Small intestine (tissue), 7 donors: ENCODE measurements around the gene MPHOSPH6. TPM values are rescaled to one million over a fixed set of nuclear protein-coding genes. Genes with fewer than 3 reads are reported as not detected.
"Not testable (repeated sequence)": the region's sequence is repeated elsewhere in the genome, so short reads cannot be mapped to it uniquely, and the experiment has no call there.

Source experiments
- DNase-seq, 2 donors: peaks; one replicate each; pipeline versions ENCODE4 v3.0.0 to v3.0.0-alpha.2; 2013
- FAIRE-seq: peaks from 2 replicates; lab custom pipeline; 2012; peaks lifted over from hg19 to GRCh38; lab: Jason Lieb, UNC
- H3K27ac ChIP-seq, 3 donors: one replicate each; pipeline ENCODE4 v1.5.1; 2013; ENCODE audit warnings: low read length in 2 of 3, mild to moderate bottlenecking in 2 of 3, control low read depth in 1 of 3, inconsistent platforms in 1 of 3, low read depth in 1 of 3, moderate library complexity in 1 of 3
- H3K27me3 ChIP-seq, 3 donors: one replicate each; pipeline ENCODE4 v1.6.1; 2013; ENCODE audit warnings: low read length in 3 of 3, inconsistent platforms in 1 of 3; ENCODE audit not compliant: control insufficient read depth in 3 of 3, insufficient read depth in 3 of 3
- H3K36me3 ChIP-seq, 3 donors: one replicate each; pipeline ENCODE4 v1.6.1; 2013; ENCODE audit warnings: low read length in 3 of 3, inconsistent platforms in 1 of 3, low read depth in 1 of 3, mild to moderate bottlenecking in 1 of 3, moderate library complexity in 1 of 3; ENCODE audit not compliant: control insufficient read depth in 3 of 3, insufficient read depth in 2 of 3
- H3K4me1 ChIP-seq, 3 donors: one replicate each; pipeline ENCODE4 v1.6.1; 2013; ENCODE audit warnings: low read length in 2 of 3, inconsistent platforms in 1 of 3, low read depth in 1 of 3, mild to moderate bottlenecking in 1 of 3, moderate library complexity in 1 of 3; ENCODE audit not compliant: control insufficient read depth in 3 of 3, insufficient read depth in 2 of 3
- H3K4me3 ChIP-seq, 3 donors: one replicate each; pipeline ENCODE4 v1.5.1; 2013; ENCODE audit warnings: low read length in 3 of 3, control low read depth in 1 of 3, inconsistent platforms in 1 of 3, low read depth in 1 of 3, mild to moderate bottlenecking in 1 of 3, moderate library complexity in 1 of 3
- H3K9me3 ChIP-seq, 2 donors: one replicate each; pipeline ENCODE4 v1.6.1; 2013; ENCODE audit warnings: low read depth in 1 of 2, low read length in 1 of 2; ENCODE audit not compliant: control insufficient read depth in 2 of 2, insufficient read depth in 1 of 2
- WGBS, 3 donors: extraction: QIAGEN DNeasy Blood & Tissue Kit; methylation state at CpG; one replicate each; pipeline ENCODE4 v1.1.7; 2013; 5-methylcytosine and 5-hydroxymethylcytosine counted together
- polyA plus RNA-seq, 4 donors: library from polyadenylated mRNA; stranded (reverse) in 3 of 4; unstranded in 1 of 4; fragments of 200-250 nt in 3 of 4; fragments of 120-200 nt in 1 of 4; gene quantifications; one replicate each; pipeline versions ENCODE4 v1.2.1 to v1.2.3, GENCODE V29; 2013
- donor health status: healthy with polysubstance abuse.
- donor health status: control.
- donor health status: control.
- donor health status: Bipolar disorder and iron deficiency.
- donor health status: healthy.

The MPHOSPH6 gene
- polyA plus RNA-seq, 4 donors = 12.3 to 28.9 (median 20.7) TPM

- not testable (repeated sequence) for H3K4me1 ChIP-seq, FAIRE-seq
- WGBS, 3 donors = 69 to 78% (median 74%) methylated on average over 3 of the region's 3 CpGs
Measured at GRCh38 chr16:82109266-82109665, 60.8 kb downstream of the MPHOSPH6 start.

GRCh38 chr16:82108774-82109173 lies 61.2 kb downstream of the MPHOSPH6 start:
- H3K9me3 ChIP-seq = no peaks in the 10 kb centered on the region
- WGBS, 3 donors = 85 to 90% (median 90%) methylated on average over 6 of the region's 6 CpGs
- H3K4me3 ChIP-seq = no peak overlapping the region
- H3K36me3 ChIP-seq = no peaks in the 10 kb centered on the region
- H3K27ac ChIP-seq = no peak overlapping the region
- FAIRE-seq (no peak), DNase-seq (no peak)
- no peaks in the 10 kb centered on the region for H3K4me1 ChIP-seq
- H3K27me3 ChIP-seq = no peaks in the 10 kb centered on the region

More at GRCh38 chr16:82109266-82109665, 60.8 kb downstream of the MPHOSPH6 start:
- not testable (repeated sequence) for H3K36me3 ChIP-seq, H3K9me3 ChIP-seq, H3K4me3 ChIP-seq, H3K27me3 ChIP-seq, DNase-seq, H3K27ac ChIP-seq

GRCh38 chr16:82108100-82108499 lies 61.9 kb downstream of the MPHOSPH6 start:
- FAIRE-seq = no peak
- Histone ChIP-seq H3K4me3 (no peak overlapping the region), H3K9me3 (no peaks in the 10 kb centered on the region), H3K27me3 (no peaks in the 10 kb centered on the region), H3K36me3 (no peaks in the 10 kb centered on the region), H3K4me1 (no peaks in the 10 kb centered on the region), H3K27ac (no peak overlapping the region)
- DNase-seq = no peak
- WGBS, 3 donors = 86 to 96% (median 91%) methylated on average over 2 of the region's 2 CpGs

GRCh38 chr16:82105107-82105506 lies 64.9 kb downstream of the MPHOSPH6 start:
- no peaks in the 10 kb centered on the region for H3K4me1 ChIP-seq
- WGBS, 3 donors = 91 to 98% (median 94%) methylated on average over 8 of the region's 8 CpGs
- DNase-seq (no peak), FAIRE-seq (no peak)
- H3K27ac ChIP-seq = no peak overlapping the region
- no peaks in the 10 kb centered on the region for H3K9me3 ChIP-seq
- no peaks in the 10 kb centered on the region for H3K27me3 ChIP-seq
- no peak overlapping the region for H3K4me3 ChIP-seq
- H3K36me3 ChIP-seq = peaks cover 0 to 7% (median 0%) of the 10 kb centered on the region in 3 donors

Other genes starting within 250 kb of the MPHOSPH6 start
- gene SDR42E1, start 158.8 kb downstream of the MPHOSPH6 start, polyA plus RNA-seq = 10 to 100 TPM in 1 of 4 donors, 1 to 10 TPM in 3; 1.6 to 13.9 (median 5.3) TPM
- 100 to 1,000 TPM in 3 of 4 donors, 10 to 100 TPM in 1; 71.7 to 250 (median 182) TPM for gene HSD17B2, start 135.0 kb downstream of the MPHOSPH6 start, polyA plus RNA-seq